Neuronal stem cell (in vitro differentiated cells): Measurements from ENCODE around the gene OSBPL1A.

Experiments used
- DNase-seq: peaks from one replicate; pipeline ENCODE4 v3.0.0-alpha.2; 2013; ENCODE audit warnings: low spot score
- H2AFZ ChIP-seq: one replicate; pipeline ENCODE4 v1.6.1; 2013; ENCODE audit warnings: mild to moderate bottlenecking, low read length, inconsistent platforms
- H2AK5ac ChIP-seq: 2 replicates; pipeline ENCODE4 v1.6.1; 2013; ENCODE audit warnings: low read depth, mild to moderate bottlenecking, inconsistent platforms, low read length, moderate library complexity, mixed read lengths
- H2BK120ac ChIP-seq: 2 replicates; pipeline ENCODE4 v1.6.1; 2013; ENCODE audit warnings: low read depth, mild to moderate bottlenecking, inconsistent platforms, low read length, moderate library complexity, mixed read lengths
- H2BK12ac ChIP-seq: one replicate; pipeline ENCODE4 v1.6.1; 2013; ENCODE audit warnings: low read length, inconsistent platforms
- H2BK15ac ChIP-seq: 2 replicates; pipeline ENCODE4 v1.6.1; 2013; ENCODE audit warnings: mild to moderate bottlenecking, low read length, inconsistent platforms, mixed read lengths
- H2BK5ac ChIP-seq: one replicate; pipeline ENCODE4 v1.6.1; 2013; ENCODE audit warnings: inconsistent platforms, mild to moderate bottlenecking, low read length, moderate library complexity
- H3K14ac ChIP-seq: one replicate; pipeline ENCODE4 v1.6.1; 2013; ENCODE audit warnings: low read length, inconsistent platforms
- H3K18ac ChIP-seq: 2 replicates; pipeline ENCODE4 v1.6.1; 2013; ENCODE audit warnings: low read length, inconsistent platforms
- H3K23ac ChIP-seq: 2 replicates; pipeline ENCODE4 v1.6.1; 2013; ENCODE audit warnings: low read depth, mild to moderate bottlenecking, mixed read lengths, low read length, inconsistent platforms; ENCODE audit not compliant: poor library complexity
- H3K27ac ChIP-seq: replicated peaks from 3 replicates; pipeline ENCODE4 v1.5.1; 2013; ENCODE audit warnings: low read length, inconsistent platforms
- H3K27me3 ChIP-seq, 3 experiments: 2 replicates each; pipeline ENCODE4 v1.6.1; 2013; ENCODE audit warnings: low read length in 3 of 3, mild to moderate bottlenecking in 2 of 3, inconsistent platforms in 1 of 3, low read depth in 1 of 3, mixed read lengths in 1 of 3, moderate library complexity in 1 of 3; ENCODE audit not compliant: control insufficient read depth in 3 of 3, insufficient read depth in 3 of 3
- H3K36me3 ChIP-seq, 2 donors: replicated peaks in 1 of 2; 2 replicates each; pipeline ENCODE4 v1.6.1; 2013; ENCODE audit warnings: low read length in 2 of 2; ENCODE audit not compliant: control insufficient read depth in 2 of 2, insufficient read depth in 2 of 2
- H3K4ac ChIP-seq: 2 replicates; pipeline ENCODE4 v1.6.1; 2013; ENCODE audit warnings: inconsistent platforms, mild to moderate bottlenecking, low read length, moderate library complexity
- H3K4me1 ChIP-seq, 2 donors: 1 replicate in 1 of 2; 2 replicates in 1 of 2; pipeline ENCODE4 v1.6.1; 2013; ENCODE audit warnings: low read length in 2 of 2, low read depth in 1 of 2; ENCODE audit not compliant: control insufficient read depth in 2 of 2, insufficient read depth in 1 of 2
- H3K4me2 ChIP-seq: one replicate; pipeline ENCODE4 v1.6.1; 2013; ENCODE audit warnings: mild to moderate bottlenecking, low read length, inconsistent platforms; ENCODE audit not compliant: insufficient read depth, poor library complexity, severe bottlenecking
- H3K4me3 ChIP-seq, 2 donors: 2 replicates each; pipeline ENCODE4 v1.5.1; 2013; ENCODE audit warnings: low read length in 2 of 2, mild to moderate bottlenecking in 2 of 2, inconsistent platforms in 1 of 2, moderate library complexity in 1 of 2
- H3K79me1 ChIP-seq: one replicate; pipeline ENCODE4 v1.6.1; 2013; ENCODE audit warnings: low read depth, mild to moderate bottlenecking, inconsistent platforms, low read length, moderate library complexity
- H3K9ac ChIP-seq: one replicate; pipeline ENCODE4 v1.6.1; 2013; ENCODE audit warnings: mild to moderate bottlenecking, low read depth, low read length, inconsistent platforms; ENCODE audit not compliant: poor library complexity
- H3K9me3 ChIP-seq, 2 donors: replicated peaks in 1 of 2; 2 replicates each; pipeline versions ENCODE3 to v1.6.1; 2013; ENCODE audit warnings: low read length in 2 of 2, mild to moderate bottlenecking in 2 of 2, inconsistent platforms in 1 of 2, low read depth in 1 of 2, mixed read lengths in 1 of 2, moderate library complexity in 1 of 2; ENCODE audit not compliant: control insufficient read depth in 2 of 2, insufficient read depth in 1 of 2
- H4K8ac ChIP-seq: one replicate; pipeline ENCODE4 v1.6.1; 2013; ENCODE audit warnings: low read depth, mild to moderate bottlenecking, inconsistent platforms, low read length, moderate library complexity
- H4K91ac ChIP-seq: one replicate; pipeline ENCODE4 v1.6.1; 2013; ENCODE audit warnings: low read length, low read depth, mild to moderate bottlenecking, inconsistent platforms; ENCODE audit not compliant: poor library complexity
- WGBS, 2 donors: extraction: QIAGEN DNeasy Blood & Tissue Kit; methylation state at CpG; one replicate each; pipeline ENCODE4 v1.1.7; 2013; ENCODE audit warnings: missing lambda C conversion rate in 2 of 2, mixed read lengths in 1 of 2; ENCODE audit not compliant: insufficient read length in 2 of 2, insufficient replicate concordance in 1 of 2; ENCODE audit errors: extremely low coverage in 2 of 2; 5-methylcytosine and 5-hydroxymethylcytosine counted together

OSBPL1A gene

DNA sequence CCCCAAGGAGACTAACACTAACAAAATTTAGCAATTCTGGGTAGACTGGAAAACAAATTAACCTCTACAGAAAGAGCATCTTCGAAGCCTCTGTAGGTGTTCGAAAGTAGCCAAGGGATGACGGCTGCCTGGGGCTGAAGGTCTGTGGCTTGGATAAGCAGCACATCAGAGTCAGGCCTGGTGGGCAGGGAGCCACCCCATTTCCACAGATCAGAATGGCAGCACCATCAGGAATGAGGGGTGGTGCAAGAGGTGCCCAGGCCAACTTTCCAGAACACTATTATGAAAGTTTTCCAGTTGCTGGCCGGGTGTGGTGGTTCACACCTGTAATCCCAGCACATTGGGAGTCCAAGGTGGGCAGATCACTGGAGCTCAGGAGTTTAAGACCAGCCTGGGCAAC is 200.9 kb downstream of the OSBPL1A start:
- Histone ChIP-seq H3K4ac (no peak overlapping the region), H2BK5ac (no peak overlapping the region), H2AFZ (no peak overlapping the region), H2BK15ac (no peak overlapping the region), H3K9ac (no peak overlapping the region), H2BK12ac (no peak overlapping the region), H3K14ac (no peak overlapping the region), H3K79me1 (no peaks in the 10 kb centered on the region), H3K27me3 (no peaks in the 10 kb centered on the region), H4K8ac (no peak overlapping the region), H2BK120ac (no peak overlapping the region), H3K4me3 (no peak overlapping the region), H2AK5ac (no peak overlapping the region), H3K9me3 (no peaks in the 10 kb centered on the region), H3K27ac (no peak overlapping the region), H3K4me1 (peaks cover 2 to 3% of the 10 kb centered on the region in 2 donors), H4K91ac (no peak overlapping the region), H3K18ac (no peak overlapping the region), H3K36me3 (peaks cover 0 to 29% of the 10 kb centered on the region in 2 donors), H3K23ac (no peak overlapping the region), H3K4me2 (no peak overlapping the region)
- DNase-seq, result no peak
- WGBS, 2 donors, result no CpG with 5 or more reads among the region's 4 CpGs

DNA sequence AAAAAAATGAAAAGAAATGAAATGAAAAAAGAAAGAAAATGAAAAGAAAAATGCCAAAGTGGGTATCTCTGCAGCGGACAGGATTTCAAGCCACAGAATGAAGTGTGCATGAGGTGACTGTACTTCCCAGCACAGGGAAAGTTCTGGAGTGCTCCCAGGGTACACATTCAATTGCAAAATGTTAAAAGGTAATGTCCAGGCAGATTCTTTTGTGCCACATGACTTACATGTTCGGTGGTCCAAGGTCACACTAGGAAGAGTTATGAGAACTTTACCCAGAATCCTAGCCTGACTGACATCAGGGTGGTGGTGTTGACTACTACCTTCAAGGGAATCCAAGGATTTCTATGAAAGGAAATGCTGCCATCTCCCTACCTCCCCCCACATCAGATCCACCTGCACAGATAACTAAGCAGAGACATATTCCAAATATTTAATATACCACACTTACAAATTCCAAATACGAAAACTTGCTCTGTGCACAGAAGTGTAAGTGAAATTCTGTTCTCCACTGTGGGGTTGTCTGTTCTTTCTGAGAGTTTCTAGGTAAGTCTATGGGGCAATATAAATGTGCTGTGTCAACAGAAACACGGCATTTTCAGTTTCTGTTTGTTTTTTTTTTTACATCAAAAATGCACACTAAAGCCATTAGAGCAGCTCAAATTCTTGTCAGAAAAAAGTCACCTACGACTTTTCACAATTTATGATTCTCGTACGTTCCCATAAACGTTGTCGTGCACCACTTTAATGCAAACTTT is 202.1 kb downstream of the OSBPL1A start:
- Histone ChIP-seq H2BK15ac (no peak overlapping the region), H2BK120ac (no peak overlapping the region), H3K4me2 (no peak overlapping the region), H3K23ac (no peak overlapping the region), H3K18ac (no peak overlapping the region), H3K4me1 (peaks cover 0 to 3% of the 10 kb centered on the region in 2 donors), H4K91ac (no peak overlapping the region), H3K79me1 (no peaks in the 10 kb centered on the region), H3K27me3 (no peaks in the 10 kb centered on the region), H3K27ac (no peak overlapping the region), H2BK12ac (no peak overlapping the region), H2AFZ (no peak overlapping the region), H3K36me3 (peaks cover 0 to 29% of the 10 kb centered on the region in 2 donors), H3K14ac (no peak overlapping the region), H2BK5ac (no peak overlapping the region), H3K9ac (no peak overlapping the region), H3K4me3 (no peak overlapping the region), H2AK5ac (no peak overlapping the region), H3K9me3 (no peaks in the 10 kb centered on the region), H4K8ac (no peak overlapping the region), H3K4ac (no peak overlapping the region)
- DNase-seq, result no peak
- no CpG with 5 or more reads among the region's 9 CpGs for WGBS, 2 donors

DNA sequence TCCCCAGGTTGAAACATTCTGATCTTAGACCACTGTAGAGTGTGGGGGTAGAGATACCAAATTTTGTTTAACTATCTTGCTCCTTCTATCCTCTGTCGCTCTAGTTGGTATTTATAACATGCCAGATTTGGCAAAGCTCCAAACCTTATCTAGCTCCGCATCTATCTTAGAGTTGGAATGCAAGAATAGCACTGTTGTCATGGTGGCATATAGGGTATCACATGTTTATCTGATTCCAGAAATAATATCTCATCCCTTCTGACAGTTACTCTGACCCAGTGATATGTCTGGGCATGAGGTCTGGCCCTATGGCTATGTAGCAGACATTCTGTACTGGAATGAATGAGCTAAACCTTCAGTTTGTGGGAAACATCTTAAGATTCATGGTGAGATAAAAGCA is 207.0 kb downstream of the OSBPL1A start:
- no peaks in the 10 kb centered on the region for H3K79me1 ChIP-seq
- no peak overlapping the region for H2BK5ac ChIP-seq
- no peak for DNase-seq
- no peak overlapping the region for H3K27ac ChIP-seq
- no peak overlapping the region for H2BK120ac ChIP-seq
- H2AFZ ChIP-seq, result no peak overlapping the region
- WGBS, 2 donors, result no CpG with 5 or more reads among the region's 2 CpGs
- H3K4me1 ChIP-seq, result peaks cover 3 to 13% of the 10 kb centered on the region in 2 donors
- no peak overlapping the region for H2BK15ac ChIP-seq
- H4K8ac ChIP-seq, result no peak overlapping the region
- no peak overlapping the region for H3K9ac ChIP-seq
- no peak overlapping the region for H3K4ac ChIP-seq
- no peak overlapping the region for H3K4me2 ChIP-seq
- no peak overlapping the region for H3K14ac ChIP-seq
- H2AK5ac ChIP-seq, result no peak overlapping the region
- no peak overlapping the region for H3K18ac ChIP-seq
- no peak overlapping the region for H2BK12ac ChIP-seq
- no peak overlapping the region for H4K91ac ChIP-seq
- peaks cover 0 to 18% of the 10 kb centered on the region in 2 donors for H3K36me3 ChIP-seq
- no peak overlapping the region for H3K23ac ChIP-seq
- H3K27me3 ChIP-seq, result no peaks in the 10 kb centered on the region
- no peaks in the 10 kb centered on the region for H3K9me3 ChIP-seq
- H3K4me3 ChIP-seq, result no peak overlapping the region

DNA sequence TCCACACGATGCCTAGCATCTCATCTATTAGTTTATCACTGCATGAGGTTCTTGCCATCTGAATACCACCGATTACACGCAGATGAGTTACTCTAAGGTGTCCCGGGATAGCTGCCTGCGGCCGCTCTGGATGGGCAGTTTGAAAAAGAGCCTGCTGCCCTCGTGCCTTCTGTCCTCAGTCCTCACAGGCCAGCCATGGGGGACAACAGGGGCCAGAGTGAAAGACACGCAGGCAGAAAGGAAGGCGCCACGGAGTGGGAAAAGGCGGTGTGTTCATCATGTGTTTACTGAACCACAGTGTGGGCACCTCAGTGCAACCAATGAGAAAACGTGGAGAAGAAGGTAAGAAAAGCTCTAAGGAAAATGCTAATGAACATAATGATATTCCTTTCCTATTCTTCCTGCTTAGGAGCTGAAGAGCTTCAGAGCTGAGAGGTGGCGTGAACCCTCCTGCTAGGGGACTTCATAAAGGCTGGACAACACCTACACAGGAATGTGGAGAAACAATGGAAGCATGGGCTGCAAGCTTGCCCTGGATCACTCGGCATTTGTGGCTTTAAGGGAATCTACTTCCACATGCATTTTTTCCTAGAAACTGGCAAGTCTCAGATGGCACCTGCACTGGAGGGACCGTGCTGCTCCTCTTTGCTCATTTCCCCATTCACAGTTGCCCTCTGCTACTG is 207.8 kb downstream of the OSBPL1A start:
- WGBS, 2 donors, result no CpG with 5 or more reads among the region's 15 CpGs
- DNase-seq, result peak; percentile 23
- H2BK15ac ChIP-seq, result no peak overlapping the region

More for the DNA sequence above, 207.8 kb downstream of the OSBPL1A start:
- no peaks in the 10 kb centered on the region for H3K79me1 ChIP-seq
- no peak overlapping the region for H2AFZ ChIP-seq
- peaks cover 8 to 14% of the 10 kb centered on the region in 2 donors for H3K4me1 ChIP-seq
- H3K9me3 ChIP-seq, result no peaks in the 10 kb centered on the region
- no peak overlapping the region for H2BK12ac ChIP-seq
- H2BK120ac ChIP-seq, result no peak overlapping the region
- H2BK5ac ChIP-seq, result no peak overlapping the region
- H3K4ac ChIP-seq, result no peak overlapping the region
- H3K9ac ChIP-seq, result no peak overlapping the region
- H3K27me3 ChIP-seq, result no peaks in the 10 kb centered on the region
- H4K8ac ChIP-seq, result no peak overlapping the region
- no peak overlapping the region for H3K4me3 ChIP-seq
- H4K91ac ChIP-seq, result no peak overlapping the region
- peaks cover 0 to 19% of the 10 kb centered on the region in 2 donors for H3K36me3 ChIP-seq
- no peak overlapping the region for H3K4me2 ChIP-seq
- H3K23ac ChIP-seq, result no peak overlapping the region
- H3K27ac ChIP-seq, result no peak overlapping the region
- no peak overlapping the region for H3K14ac ChIP-seq
- H2AK5ac ChIP-seq, result no peak overlapping the region
- no peak overlapping the region for H3K18ac ChIP-seq
